Renal pelvis (tissue), 4 donors: ENCODE measurements around the gene CALML3. TPM values are rescaled to one million over a fixed set of nuclear protein-coding genes. Genes with fewer than 3 reads are reported as not detected.

ENCODE experiments used
- DNase-seq: peaks from one replicate; pipeline ENCODE4 v3.0.0-alpha.2; 2013
- polyA plus RNA-seq, 3 donors: library from polyadenylated mRNA; unstranded; fragments of 120-200 nt; gene quantifications; one replicate each; pipeline ENCODE4 v1.2.1, GENCODE V29; 2013; ENCODE audit not compliant: insufficient read length in 3 of 3

Gene CALML3
- polyA plus RNA-seq, 3 donors: 0.03 TPM; not detected in 2

GRCh38 chr10:5567477-5567876 is 42.7 kb downstream of the CALML3 start:
- no peak for DNase-seq

- no peak for DNase-seq
These were observed 44.2 kb downstream of the CALML3 start for GRCh38 chr10:5568984-5569383.

GRCh38 chr10:5569568-5569967 is 44.8 kb downstream of the CALML3 start:
- DNase-seq: no peak

- DNase-seq: no peak
These were observed 45.4 kb downstream of the CALML3 start for GRCh38 chr10:5570007-5570655.

- no peak for DNase-seq
These were observed 46.4 kb downstream of the CALML3 start for GRCh38 chr10:5570979-5571810.

GRCh38 chr10:5571826-5572225 is 47.1 kb downstream of the CALML3 start:
- no peak for DNase-seq

GRCh38 chr10:5573319-5573950 is 48.7 kb downstream of the CALML3 start:
- DNase-seq: no peak

- DNase-seq: no peak
These were observed 49.3 kb downstream of the CALML3 start for GRCh38 chr10:5573968-5574641.

- DNase-seq: no peak
These were observed 49.9 kb downstream of the CALML3 start for GRCh38 chr10:5574642-5575131.

- DNase-seq: no peak
These were observed 50.4 kb downstream of the CALML3 start for GRCh38 chr10:5575144-5575481.

GRCh38 chr10:5575482-5576153 is 50.9 kb downstream of the CALML3 start:
- no peak for DNase-seq

GRCh38 chr10:5576154-5576748 is 51.5 kb downstream of the CALML3 start:
- no peak for DNase-seq

Other genes with a start within 250 kb of the CALML3 start
- gene UCN3, start 160.0 kb upstream of the CALML3 start, polyA plus RNA-seq: 1 to 10 TPM in 1 of 3 donors, under 1 TPM in 2; 0.34 to 1.4 (median 0.38) TPM
- gene TUBAL3, start 120.1 kb upstream of the CALML3 start, polyA plus RNA-seq: under 1 TPM; 0.07 to 0.40 (median 0.16) TPM
- gene NET1, start 112.4 kb upstream of the CALML3 start, polyA plus RNA-seq: 100 to 1,000 TPM; 123 to 139 (median 135) TPM
- gene CALML5, start 25.4 kb upstream of the CALML3 start, polyA plus RNA-seq: not detected
- 10 to 100 TPM; 23.5 to 31.0 (median 26.2) TPM for gene ASB13, start 141.6 kb downstream of the CALML3 start, polyA plus RNA-seq
- gene TASOR2, start 159.9 kb downstream of the CALML3 start, polyA plus RNA-seq: 10 to 100 TPM; 30.7 to 40.3 (median 37.8) TPM